Hematopoietic multipotent progenitor cell treated with erythropoietin and hydrocortisone succinate and interleukin-3 and kit ligand, for 6 days (in vitro differentiated cells): ENCODE measurements around the gene FCN2.
A peak's percentile ranks its signal among the peaks of the same experiment; 100 is the strongest.

Source experiments
- DNase-seq: peaks from one replicate; pipeline ENCODE4 v3.0.0-alpha.2; 2015

The FCN2 gene

DNA sequence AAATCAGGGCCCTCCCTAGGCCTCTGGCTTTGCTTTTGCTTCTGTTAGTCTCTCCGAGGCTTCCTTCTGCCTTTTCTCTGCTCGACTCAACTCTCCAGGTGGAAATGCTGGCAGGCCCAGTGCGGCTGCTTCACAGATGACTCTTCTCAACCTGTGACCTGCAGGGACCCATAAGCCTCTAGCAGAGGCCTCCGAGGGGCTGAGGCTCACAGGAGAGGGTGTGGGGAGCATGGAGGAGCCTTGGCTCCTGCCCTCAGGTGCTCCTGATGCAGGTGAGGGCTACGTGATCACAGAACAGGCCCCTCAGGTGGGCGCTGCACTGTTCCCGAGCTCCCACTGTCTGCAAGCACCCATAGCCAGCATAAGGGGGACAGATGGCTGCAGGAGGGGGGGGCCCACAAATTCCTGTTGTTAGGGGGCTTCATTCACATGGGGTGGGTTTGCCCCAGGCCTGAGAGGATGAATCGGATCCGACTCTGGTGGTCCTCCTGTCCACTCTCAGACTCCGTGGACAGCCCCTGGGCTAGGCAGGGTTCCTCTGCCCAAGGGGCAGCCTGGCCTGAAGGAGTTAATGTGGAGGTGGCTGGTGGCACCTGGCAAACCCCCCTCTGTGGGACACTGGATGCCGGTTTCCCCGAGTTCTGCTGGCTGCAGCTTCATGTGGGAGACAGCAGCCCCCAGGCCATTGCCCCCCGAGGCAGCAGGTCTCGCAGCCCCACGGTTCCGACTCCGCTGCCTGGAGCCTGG lies 10.9 kb upstream of the FCN2 start:
- no peak for DNase-seq

DNA sequence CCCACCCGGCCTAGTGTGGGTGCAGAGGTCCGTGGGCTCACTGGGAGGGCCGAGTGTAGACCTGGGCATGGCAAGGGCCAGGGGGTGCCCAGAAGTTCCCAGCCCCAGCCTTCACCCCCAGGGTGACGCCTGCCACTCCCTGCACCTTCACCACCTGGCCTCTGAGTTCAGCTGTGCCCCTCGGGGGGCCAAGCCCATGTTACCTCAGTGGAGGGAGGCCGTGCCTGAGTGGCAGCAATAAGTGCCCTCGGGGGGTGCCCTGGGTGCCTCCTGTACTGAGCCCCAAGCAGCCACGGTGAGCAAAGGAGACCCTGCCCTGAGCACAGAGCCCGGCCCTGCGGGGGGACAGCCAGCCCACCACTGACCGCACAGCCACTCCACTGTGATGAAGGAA lies 10.3 kb upstream of the FCN2 start:
- DNase-seq = no peak

GRCh38 chr9:134870746-134871662 lies 9.6 kb upstream of the FCN2 start:
- DNase-seq = no peak

GRCh38 chr9:134871697-134872340 lies 8.8 kb upstream of the FCN2 start:
- no peak for DNase-seq

DNA sequence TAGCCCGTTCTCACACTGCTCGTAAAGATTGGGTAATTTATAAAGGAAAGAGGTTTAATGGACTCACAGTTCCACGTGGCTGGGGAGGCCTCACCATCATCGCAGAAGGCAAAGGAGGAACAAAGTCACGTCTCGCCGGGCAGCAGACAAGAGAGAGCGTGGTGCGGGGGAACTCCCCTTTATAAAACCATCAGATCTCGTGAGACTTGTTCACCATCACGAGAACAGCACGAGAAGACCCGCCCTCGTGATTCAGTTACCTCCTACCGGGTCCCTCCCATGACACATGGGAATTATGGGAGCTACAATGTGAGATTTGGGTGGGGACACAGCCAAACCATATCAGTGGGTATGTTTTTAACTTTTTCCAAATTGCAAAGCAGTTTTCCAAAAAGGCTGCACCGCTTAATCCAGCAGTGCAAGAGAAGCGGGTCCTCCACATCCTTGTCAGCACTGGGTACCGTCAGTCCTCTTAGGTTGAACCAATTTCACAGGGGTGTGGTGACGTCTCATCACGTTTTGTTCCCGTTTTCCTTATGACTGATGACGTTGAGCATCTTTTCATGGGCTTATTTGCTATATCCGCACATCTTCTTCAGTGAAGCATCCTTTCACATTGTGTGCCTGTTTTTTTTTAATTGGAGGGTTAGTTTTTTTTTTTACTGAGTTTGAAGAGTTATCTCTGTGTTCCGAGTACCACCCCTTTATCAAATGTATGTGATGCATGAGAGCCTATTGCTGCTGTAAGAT lies 8.0 kb upstream of the FCN2 start:
- DNase-seq = no peak

DNA sequence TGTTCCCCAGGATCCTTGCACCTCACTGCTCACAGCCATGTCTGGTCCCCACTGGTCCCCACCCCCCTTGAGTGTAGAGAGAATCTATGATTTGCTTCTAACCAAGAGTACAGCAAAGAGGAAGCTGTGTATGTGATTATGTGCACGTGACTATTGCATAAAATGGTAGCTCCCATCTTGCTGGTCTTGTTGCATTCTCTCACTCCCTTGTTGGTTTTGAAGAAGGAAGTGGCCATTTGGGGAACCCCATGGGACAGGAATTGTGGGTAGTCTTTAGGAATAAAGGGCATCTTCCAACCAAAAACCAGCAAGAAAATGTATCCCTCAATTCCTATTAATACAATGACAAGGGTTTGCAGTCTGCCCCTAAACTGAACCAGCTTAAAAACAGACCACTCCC lies 5.2 kb upstream of the FCN2 start:
- DNase-seq = no peak

- DNase-seq = no peak
Observed at GRCh38 chr9:134877541-134877940, 3.1 kb upstream of the FCN2 start.

DNA sequence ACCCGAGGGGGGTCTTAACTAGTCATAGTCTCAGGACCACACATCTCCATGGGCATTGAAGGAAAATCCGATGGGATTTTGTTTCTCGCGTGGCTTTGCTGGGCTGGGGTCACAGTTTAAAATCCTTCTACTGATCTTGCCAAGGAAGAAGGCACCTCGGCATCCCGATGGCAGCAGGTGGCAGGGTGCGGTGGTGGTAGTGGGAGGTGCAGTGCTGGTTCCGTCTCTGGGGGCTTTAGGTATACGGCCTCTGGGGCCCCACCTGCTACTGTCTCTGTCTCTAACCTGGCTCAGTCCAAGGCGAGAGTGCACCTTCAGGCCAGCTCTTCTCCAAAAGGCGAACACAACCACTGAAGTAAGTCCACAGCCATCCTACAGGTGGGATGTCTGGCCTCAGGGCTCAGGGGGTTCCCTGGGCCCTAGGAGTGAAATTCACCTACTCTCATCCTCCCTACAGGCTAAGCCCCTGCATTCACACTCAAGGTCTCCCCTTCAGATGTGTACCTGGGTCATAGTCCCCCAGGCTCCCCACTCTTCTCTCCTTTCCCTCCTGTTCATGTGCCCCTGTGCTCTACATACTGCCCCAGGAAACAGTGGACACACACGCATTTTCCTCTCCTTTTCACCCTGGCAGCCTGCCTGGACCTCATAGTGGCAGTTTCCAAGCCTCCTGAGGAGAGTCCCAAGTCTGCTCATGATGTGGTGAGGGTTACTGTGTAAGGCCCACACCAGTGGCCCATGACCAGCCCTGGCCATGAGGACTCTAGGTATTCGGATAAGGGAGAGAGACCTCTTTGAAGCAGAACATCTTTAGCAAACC lies 736 bp upstream of the FCN2 start:
- no peak for DNase-seq

GRCh38 chr9:134881313-134881670 lies 682 bp downstream of the FCN2 start:
- DNase-seq = no peak

DNA sequence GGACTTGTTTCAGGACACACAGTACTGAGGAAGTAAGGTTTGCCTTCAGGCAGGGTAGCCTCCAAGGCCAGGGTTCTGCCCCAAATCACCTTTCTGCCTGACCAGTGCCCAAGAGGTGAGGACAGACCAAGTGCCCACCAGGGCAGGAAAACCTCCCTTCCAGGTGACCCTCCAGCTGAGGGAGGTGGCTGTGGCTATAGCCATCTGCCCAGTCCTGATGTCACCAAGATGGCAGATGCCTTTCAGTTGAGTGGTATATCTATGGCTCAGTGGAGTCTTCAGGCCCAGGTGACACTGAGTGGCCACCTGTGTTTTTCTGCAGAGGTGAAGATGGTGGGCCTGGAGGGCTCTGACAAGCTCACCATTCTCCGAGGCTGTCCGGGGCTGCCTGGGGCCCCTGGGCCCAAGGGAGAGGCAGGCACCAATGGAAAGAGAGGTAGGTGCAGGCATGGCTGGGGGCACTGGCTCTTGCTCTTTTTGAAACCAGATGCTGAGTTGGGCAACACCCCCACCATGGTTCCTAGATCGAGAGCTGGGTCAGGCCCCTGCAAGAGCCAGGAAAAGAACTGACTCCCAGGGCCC lies 1.7 kb downstream of the FCN2 start:
- DNase-seq = no peak

- no peak for DNase-seq
Observed at GRCh38 chr9:134883040-134883782, 2.6 kb downstream of the FCN2 start.

- DNase-seq = no peak
Observed at GRCh38 chr9:134884492-134884891, 3.9 kb downstream of the FCN2 start.

- DNase-seq = no peak
Observed at GRCh38 chr9:134885001-134885678, 4.5 kb downstream of the FCN2 start.

DNA sequence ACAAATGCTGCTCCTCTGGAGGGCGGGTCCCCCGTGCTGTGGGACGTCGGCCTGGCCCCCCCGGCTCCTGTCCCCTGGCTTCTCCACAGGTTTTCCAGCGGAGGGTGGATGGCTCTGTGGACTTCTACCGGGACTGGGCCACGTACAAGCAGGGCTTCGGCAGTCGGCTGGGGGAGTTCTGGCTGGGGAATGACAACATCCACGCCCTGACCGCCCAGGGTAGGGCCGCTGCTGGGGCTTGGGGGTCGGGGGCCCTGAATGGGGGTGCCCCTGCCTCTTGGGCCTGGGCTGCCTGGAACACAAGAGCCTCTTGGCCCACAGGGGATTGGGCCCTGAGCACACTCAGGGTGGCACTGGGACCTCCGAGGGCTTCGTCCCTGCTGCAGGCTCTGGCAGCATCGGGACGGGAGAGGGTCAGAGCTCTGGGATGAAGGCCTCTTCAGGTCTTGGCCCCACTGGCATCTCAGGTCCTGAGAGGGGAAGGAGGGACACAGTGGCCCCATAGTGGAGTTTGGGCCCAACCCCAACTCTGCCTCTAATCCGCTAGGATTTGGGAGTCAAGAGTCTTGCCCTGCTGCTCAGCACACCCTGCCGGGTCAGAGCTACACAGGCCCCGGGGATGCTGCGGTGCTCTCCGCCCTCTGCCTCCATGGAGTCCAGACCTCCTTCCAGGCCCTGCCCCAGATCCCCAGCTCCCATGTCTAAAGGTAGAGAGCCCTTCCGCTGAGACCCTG lies 5.2 kb downstream of the FCN2 start:
- DNase-seq = no peak

DNA sequence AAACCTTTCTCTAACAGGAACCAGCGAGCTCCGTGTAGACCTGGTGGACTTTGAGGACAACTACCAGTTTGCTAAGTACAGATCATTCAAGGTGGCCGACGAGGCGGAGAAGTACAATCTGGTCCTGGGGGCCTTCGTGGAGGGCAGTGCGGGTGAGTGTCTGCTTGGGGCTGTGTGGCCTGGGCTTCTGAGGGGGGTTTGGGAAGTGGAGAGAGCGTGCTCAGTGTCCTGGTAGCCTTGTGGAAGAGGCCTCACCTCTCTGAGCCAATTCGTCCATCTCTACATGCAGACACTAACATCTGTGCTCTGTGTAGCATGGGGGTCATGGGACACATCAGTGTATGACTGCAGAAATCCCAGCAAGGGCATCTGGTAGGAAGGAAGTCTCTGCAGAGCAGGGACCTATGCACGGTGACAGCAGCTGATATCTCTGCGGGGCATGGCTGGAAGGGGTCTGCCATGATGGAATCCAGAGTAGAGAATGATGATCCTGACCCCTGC lies 5.9 kb downstream of the FCN2 start:
- no peak for DNase-seq

GRCh38 chr9:134887219-134887618 lies 6.6 kb downstream of the FCN2 start:
- no peak for DNase-seq

GRCh38 chr9:134887686-134888602 lies 7.3 kb downstream of the FCN2 start:
- peak; percentile 29 for DNase-seq

- no peak for DNase-seq
Observed at GRCh38 chr9:134888603-134889190, 8.1 kb downstream of the FCN2 start.
